Transverse colon (tissue), 4 donors: ENCODE data around the gene LTB4R.

Experiments
- EP300 ChIP-seq: sonication (generic); formaldehyde crosslinking; IDR thresholded peaks from one replicate; pipeline ENCODE4 v1.6.1; 2017; ENCODE audit warnings: antibody characterized with exemption, low read depth
- POLR2A ChIP-seq: fragments of 450-650 bp; IDR thresholded peaks from one replicate; pipeline ENCODE4 v1.6.1; 2016; ENCODE audit warnings: antibody characterized with exemption, mild to moderate bottlenecking, moderate library complexity
- POLR2AphosphoS5 ChIP-seq, 3 donors: sonication (generic); formaldehyde crosslinking; IDR thresholded peaks; one replicate each; pipeline ENCODE4 v1.6.1; 2016; ENCODE audit warnings: antibody characterized with exemption in 3 of 3
- TF ChIP-seq, protein P1 (sequence below), 5 experiments: fragments of 200-600 bp in 3 of 5; fragments of 450-650 bp in 2 of 5; sonication (generic) in 3 of 5; IDR thresholded peaks; 1 replicate in 2 of 5; 2 replicates in 3 of 5; pipeline ENCODE4 v1.5.1; 2016 to 2017; ENCODE audit warnings: antibody characterized with exemption in 5 of 5, inconsistent platforms in 3 of 5, mild to moderate bottlenecking in 2 of 5, moderate library complexity in 1 of 5

DNA sequence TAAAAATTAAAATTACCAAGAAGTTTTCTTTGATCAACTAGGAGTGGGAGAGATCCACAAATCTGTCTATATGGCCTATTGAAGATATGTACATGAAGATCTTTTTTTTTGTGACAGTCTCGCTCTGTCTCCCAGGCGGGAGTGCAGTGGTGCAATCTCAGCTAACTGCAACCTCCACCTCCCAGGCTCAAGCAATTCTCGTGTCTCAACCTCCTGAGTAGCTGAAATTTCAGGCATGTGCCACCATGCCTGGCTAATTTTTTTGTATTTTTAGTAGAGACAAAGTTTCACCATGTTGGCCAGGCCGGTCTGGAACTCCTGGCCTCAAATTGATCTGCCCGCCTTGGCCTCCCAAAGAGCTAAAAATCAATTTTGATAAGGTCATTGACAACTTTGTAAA is 52.1 kb downstream of the LTB4R start:
- TF ChIP-seq, protein P1, sequence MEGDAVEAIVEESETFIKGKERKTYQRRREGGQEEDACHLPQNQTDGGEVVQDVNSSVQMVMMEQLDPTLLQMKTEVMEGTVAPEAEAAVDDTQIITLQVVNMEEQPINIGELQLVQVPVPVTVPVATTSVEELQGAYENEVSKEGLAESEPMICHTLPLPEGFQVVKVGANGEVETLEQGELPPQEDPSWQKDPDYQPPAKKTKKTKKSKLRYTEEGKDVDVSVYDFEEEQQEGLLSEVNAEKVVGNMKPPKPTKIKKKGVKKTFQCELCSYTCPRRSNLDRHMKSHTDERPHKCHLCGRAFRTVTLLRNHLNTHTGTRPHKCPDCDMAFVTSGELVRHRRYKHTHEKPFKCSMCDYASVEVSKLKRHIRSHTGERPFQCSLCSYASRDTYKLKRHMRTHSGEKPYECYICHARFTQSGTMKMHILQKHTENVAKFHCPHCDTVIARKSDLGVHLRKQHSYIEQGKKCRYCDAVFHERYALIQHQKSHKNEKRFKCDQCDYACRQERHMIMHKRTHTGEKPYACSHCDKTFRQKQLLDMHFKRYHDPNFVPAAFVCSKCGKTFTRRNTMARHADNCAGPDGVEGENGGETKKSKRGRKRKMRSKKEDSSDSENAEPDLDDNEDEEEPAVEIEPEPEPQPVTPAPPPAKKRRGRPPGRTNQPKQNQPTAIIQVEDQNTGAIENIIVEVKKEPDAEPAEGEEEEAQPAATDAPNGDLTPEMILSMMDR (IDR thresholded peaks at IDR 0.05) = no peak
- TF ChIP-seq POLR2AphosphoS5 (IDR thresholded peaks at IDR 0.05) = no peak
- TF ChIP-seq POLR2A = no peak
- no peak for TF ChIP-seq EP300
